IMR-90 (cell line): ENCODE measurements around the gene TBC1D30.

Source experiments
- BHLHE40 ChIP-seq: fragments of 150-350 bp; IDR thresholded peaks from 2 replicates; pipeline ENCODE4 v1.6.1; 2016; ENCODE audit warnings: mild to moderate bottlenecking, low read depth, low read length
- CEBPB ChIP-seq: IDR thresholded peaks from 2 replicates; pipeline ENCODE4 v1.6.1; 2012; ENCODE audit warnings: low read depth, low read length, improper control_type of control experiment
- FOS ChIP-seq: fragments of 150-350 bp; IDR thresholded peaks from 2 replicates; pipeline ENCODE4 v1.6.1; 2016; ENCODE audit warnings: low read depth, low read length
- MAZ ChIP-seq: IDR thresholded peaks from 2 replicates; pipeline ENCODE4 v1.6.1; 2012; ENCODE audit warnings: low read depth, mild to moderate bottlenecking, low read length, improper control_type of control experiment, moderate library complexity, borderline replicate concordance
- MXI1 ChIP-seq: IDR thresholded peaks from 2 replicates; pipeline ENCODE4 v1.6.1; 2012; ENCODE audit warnings: low read depth, mild to moderate bottlenecking, low read length, moderate library complexity, borderline replicate concordance
- POLR2A ChIP-seq: IDR thresholded peaks from 2 replicates; pipeline ENCODE4 v1.6.1; 2012; ENCODE audit warnings: mild to moderate bottlenecking, low read depth, low read length
- RAD21 ChIP-seq: IDR thresholded peaks from 2 replicates; pipeline ENCODE4 v1.6.1; 2012; ENCODE audit warnings: low read length, improper control_type of control experiment
- RCOR1 ChIP-seq: IDR thresholded peaks from 2 replicates; pipeline ENCODE4 v1.6.1; 2012; ENCODE audit warnings: mild to moderate bottlenecking, low read length, improper control_type of control experiment; ENCODE audit not compliant: insufficient replicate concordance
- RFX5 ChIP-seq: IDR thresholded peaks from 2 replicates; pipeline ENCODE4 v1.8.0; 2012; ENCODE audit warnings: low read depth, mild to moderate bottlenecking, low read length, moderate library complexity
- SMC3 ChIP-seq: fragments of 150-350 bp; IDR thresholded peaks from 2 replicates; pipeline ENCODE4 v1.6.1; 2016; ENCODE audit warnings: low read depth, mild to moderate bottlenecking, antibody characterized with exemption, low read length, moderate library complexity
- TF ChIP-seq, protein P1 (sequence below): conservative IDR thresholded peaks from 2 replicates; pipeline ENCODE4 v1.5.1; 2012; ENCODE audit warnings: mild to moderate bottlenecking, low read depth, low read length, improper control_type of control experiment
- TF ChIP-seq, protein P2 (sequence below): fragments of 150-350 bp; IDR thresholded peaks from 2 replicates; pipeline ENCODE4 v1.6.1; 2016; ENCODE audit warnings: low read depth, mild to moderate bottlenecking, low read length, moderate library complexity, borderline replicate concordance
- TF ChIP-seq, protein P3 (sequence below): fragments of 150-350 bp; IDR thresholded peaks from 2 replicates; pipeline ENCODE4 v1.6.1; 2017; ENCODE audit warnings: mild to moderate bottlenecking, antibody characterized with exemption, low read length, low read depth

DNA sequence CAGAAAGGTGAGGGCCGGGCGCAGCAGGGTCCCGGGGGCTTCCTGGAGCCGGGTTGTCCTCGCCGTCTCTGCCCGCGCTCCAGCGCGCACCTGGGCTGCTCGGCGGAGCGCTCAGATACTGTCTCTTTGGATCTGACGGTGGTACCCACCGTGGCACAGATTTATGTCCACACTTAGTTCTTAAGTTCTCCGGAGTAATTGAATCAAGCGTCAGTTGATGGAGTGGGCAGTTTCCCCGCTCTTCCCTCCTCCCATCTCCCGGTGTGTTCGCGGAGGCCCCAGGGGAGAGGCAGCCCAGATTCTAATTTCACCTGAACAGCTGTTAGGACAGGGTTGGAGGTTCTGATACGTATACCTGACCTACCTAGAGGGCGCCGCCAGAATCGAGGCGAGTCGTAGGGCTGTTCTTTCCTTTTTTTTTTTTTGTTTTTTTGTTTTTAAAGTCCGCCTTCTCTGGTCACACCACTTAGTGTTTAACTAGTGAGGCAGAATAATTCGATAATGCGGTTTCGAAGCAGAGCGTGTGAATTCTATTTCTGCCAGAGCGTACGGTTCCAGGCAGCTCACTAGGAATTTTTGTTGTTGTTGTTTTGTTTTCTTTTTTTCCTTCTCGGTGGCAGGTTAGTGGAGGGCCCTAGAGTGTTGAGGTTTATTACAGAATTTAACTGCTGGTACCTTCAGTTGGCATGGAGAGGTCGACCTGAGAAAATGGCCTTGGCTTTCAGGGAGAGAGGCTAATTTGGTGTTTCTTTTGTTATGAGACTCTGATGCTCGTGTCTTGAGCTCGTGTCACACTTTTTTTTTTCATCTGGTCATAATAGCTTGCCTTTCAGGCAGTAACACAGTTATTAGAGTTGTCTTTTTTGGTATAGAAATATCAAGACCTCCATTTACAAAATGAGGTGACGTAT, 42.9 kb upstream of the TBC1D30 start:
- TF ChIP-seq, protein P1, sequence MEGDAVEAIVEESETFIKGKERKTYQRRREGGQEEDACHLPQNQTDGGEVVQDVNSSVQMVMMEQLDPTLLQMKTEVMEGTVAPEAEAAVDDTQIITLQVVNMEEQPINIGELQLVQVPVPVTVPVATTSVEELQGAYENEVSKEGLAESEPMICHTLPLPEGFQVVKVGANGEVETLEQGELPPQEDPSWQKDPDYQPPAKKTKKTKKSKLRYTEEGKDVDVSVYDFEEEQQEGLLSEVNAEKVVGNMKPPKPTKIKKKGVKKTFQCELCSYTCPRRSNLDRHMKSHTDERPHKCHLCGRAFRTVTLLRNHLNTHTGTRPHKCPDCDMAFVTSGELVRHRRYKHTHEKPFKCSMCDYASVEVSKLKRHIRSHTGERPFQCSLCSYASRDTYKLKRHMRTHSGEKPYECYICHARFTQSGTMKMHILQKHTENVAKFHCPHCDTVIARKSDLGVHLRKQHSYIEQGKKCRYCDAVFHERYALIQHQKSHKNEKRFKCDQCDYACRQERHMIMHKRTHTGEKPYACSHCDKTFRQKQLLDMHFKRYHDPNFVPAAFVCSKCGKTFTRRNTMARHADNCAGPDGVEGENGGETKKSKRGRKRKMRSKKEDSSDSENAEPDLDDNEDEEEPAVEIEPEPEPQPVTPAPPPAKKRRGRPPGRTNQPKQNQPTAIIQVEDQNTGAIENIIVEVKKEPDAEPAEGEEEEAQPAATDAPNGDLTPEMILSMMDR = no peak
- TF ChIP-seq RAD21 = no peak
- TF ChIP-seq POLR2A = no peak
- no peak for TF ChIP-seq MXI1
- TF ChIP-seq, protein P2, sequence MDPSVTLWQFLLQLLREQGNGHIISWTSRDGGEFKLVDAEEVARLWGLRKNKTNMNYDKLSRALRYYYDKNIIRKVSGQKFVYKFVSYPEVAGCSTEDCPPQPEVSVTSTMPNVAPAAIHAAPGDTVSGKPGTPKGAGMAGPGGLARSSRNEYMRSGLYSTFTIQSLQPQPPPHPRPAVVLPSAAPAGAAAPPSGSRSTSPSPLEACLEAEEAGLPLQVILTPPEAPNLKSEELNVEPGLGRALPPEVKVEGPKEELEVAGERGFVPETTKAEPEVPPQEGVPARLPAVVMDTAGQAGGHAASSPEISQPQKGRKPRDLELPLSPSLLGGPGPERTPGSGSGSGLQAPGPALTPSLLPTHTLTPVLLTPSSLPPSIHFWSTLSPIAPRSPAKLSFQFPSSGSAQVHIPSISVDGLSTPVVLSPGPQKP = no peak
- no peak for TF ChIP-seq SMC3
- no peak for TF ChIP-seq FOS
- no peak for TF ChIP-seq MAZ
- no peak for TF ChIP-seq CEBPB
- no peak for TF ChIP-seq RCOR1
- TF ChIP-seq, protein P3, sequence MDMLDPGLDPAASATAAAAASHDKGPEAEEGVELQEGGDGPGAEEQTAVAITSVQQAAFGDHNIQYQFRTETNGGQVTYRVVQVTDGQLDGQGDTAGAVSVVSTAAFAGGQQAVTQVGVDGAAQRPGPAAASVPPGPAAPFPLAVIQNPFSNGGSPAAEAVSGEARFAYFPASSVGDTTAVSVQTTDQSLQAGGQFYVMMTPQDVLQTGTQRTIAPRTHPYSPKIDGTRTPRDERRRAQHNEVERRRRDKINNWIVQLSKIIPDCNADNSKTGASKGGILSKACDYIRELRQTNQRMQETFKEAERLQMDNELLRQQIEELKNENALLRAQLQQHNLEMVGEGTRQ = no peak
- no peak for TF ChIP-seq RFX5
- no peak for TF ChIP-seq BHLHE40
